ENCODE measurements around the gene LMAN2L. TPM values are rescaled to one million over a fixed set of nuclear protein-coding genes. Genes with fewer than 3 reads are reported as not detected.

LMAN2L gene
- total and polyA plus RNA-seq, 2 donors (not counting 1 experiment from before 2014, with no cell fraction given) = 5.7 to 10.7 TPM

DNA sequence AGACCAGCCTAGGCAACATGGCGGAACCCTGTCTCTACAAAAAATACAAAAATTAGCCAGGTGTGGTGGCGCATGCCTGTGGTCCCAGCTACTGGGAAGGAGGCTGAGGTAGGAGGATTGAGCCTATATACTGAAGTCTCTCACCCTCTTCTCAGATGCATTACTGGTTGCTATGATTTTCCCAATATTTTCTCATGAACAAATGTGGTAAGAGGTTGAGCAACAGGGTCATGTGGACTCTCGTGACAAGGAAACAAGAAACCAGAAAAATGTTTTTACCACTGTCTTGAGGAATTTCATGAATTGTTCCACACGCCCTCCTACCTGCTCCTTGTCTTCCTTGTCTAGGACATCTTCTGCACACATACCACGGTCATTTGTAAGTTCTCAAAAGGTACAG, 12.4 kb downstream of the LMAN2L start:
- H3K9ac ChIP-seq (ENCODE audit: low read length) = no peak overlapping the region
- H4K20me1 ChIP-seq (ENCODE audit: control insufficient read depth, insufficient read depth, low read length, poor library complexity, severe bottlenecking) = no peaks in the 10 kb centered on the region
- Mint-ChIP-seq H3K27me3 (no peaks in the 10 kb centered on the region), H3K27ac (no peak overlapping the region), H3K9me3 (ENCODE audit: insufficient read depth) (no peaks in the 10 kb centered on the region), H3K4me1 (no peaks in the 10 kb centered on the region), H3K4me3 (no peak overlapping the region)
- no peaks in the 10 kb centered on the region for H3K79me2 ChIP-seq (ENCODE audit: control insufficient read depth, insufficient read depth, low read length)
- H3K4me3 ChIP-seq (ENCODE audit: control extremely low read depth in 1 of 5, extremely low read depth in 1 of 5, insufficient read depth in 1 of 5, low read depth in 2 of 5, low read length in 4 of 5) = no peak overlapping the region
- POLR2A ChIA-PET = no interaction called here
- H3K27me3 ChIP-seq (replicated peaks in 1 of 4; ENCODE audit: control extremely low read depth in 1 of 4, control insufficient read depth in 3 of 4, insufficient read depth in 4 of 4, low read length in 3 of 4) = no peaks in the 10 kb centered on the region
- DNase-seq (no peak), ATAC-seq (ENCODE audit: low read depth) (no peak)
- 96% methylated on average over 2 of the region's 5 CpGs for WGBS (ENCODE audit: insufficient coverage)
- CTCF ChIA-PET = no interaction called here
- no peak overlapping the region for H3K4me2 ChIP-seq (replicated peaks; ENCODE audit: low read depth, low read length, poor library complexity, severe bottlenecking)
- no peak overlapping the region for H3K27ac ChIP-seq (ENCODE audit: low read length in 2 of 2)
- H3K9me3 ChIP-seq (ENCODE audit: control extremely low read depth in 1 of 3, control insufficient read depth in 2 of 3, insufficient read depth in 1 of 3, low read length in 2 of 3) = no peaks in the 10 kb centered on the region
- intact Hi-C loops (cut with micrococcal nuclease) = no loop called here
- TF ChIP-seq EZH2 (IDR thresholded peaks at IDR 0.05; ENCODE audit: borderline replicate concordance, insufficient read depth, low read depth, low read length, poor library complexity, severe bottlenecking) (no peak), CTCF (IDR thresholded peaks at IDR 0.05) (no peak)
- no peaks in the 10 kb centered on the region for H3K4me1 ChIP-seq (ENCODE audit: control insufficient read depth in 2 of 2, insufficient read depth in 2 of 2, low read length in 2 of 2)
- no peak overlapping the region for H2AFZ ChIP-seq (ENCODE audit: insufficient read depth, low read depth, low read length, poor library complexity, severe bottlenecking)
- peaks cover 0 to 28% of the 10 kb centered on the region in 2 experiments for H3K36me3 ChIP-seq (replicated peaks in 1 of 2; ENCODE audit: control extremely low read depth in 1 of 2, control insufficient read depth in 1 of 2, extremely low read depth in 1 of 2, insufficient read depth in 2 of 2, low read length in 1 of 2)

- no peak overlapping the region for H3K9ac ChIP-seq (ENCODE audit: low read length)
- no peaks in the 10 kb centered on the region for H4K20me1 ChIP-seq (ENCODE audit: control insufficient read depth, insufficient read depth, low read length, poor library complexity, severe bottlenecking)
- Mint-ChIP-seq H3K4me3 (no peak overlapping the region), H3K9me3 (ENCODE audit: insufficient read depth) (no peaks in the 10 kb centered on the region), H3K27me3 (no peaks in the 10 kb centered on the region), H3K4me1 (no peaks in the 10 kb centered on the region), H3K27ac (no peak overlapping the region)
- H3K79me2 ChIP-seq (ENCODE audit: control insufficient read depth, insufficient read depth, low read length) = no peaks in the 10 kb centered on the region
- no peak overlapping the region for H3K27ac ChIP-seq (ENCODE audit: low read length in 2 of 2)
- ATAC-seq (ENCODE audit: low read depth) (no peak), DNase-seq (no peak)
- no peaks in the 10 kb centered on the region for H3K27me3 ChIP-seq (replicated peaks in 1 of 4; ENCODE audit: control extremely low read depth in 1 of 4, control insufficient read depth in 3 of 4, insufficient read depth in 4 of 4, low read length in 3 of 4)
- no peaks in the 10 kb centered on the region for H3K9me3 ChIP-seq (ENCODE audit: control extremely low read depth in 1 of 3, control insufficient read depth in 2 of 3, insufficient read depth in 1 of 3, low read length in 2 of 3)
- H3K4me2 ChIP-seq (replicated peaks; ENCODE audit: low read depth, low read length, poor library complexity, severe bottlenecking) = no peak overlapping the region
- no peak overlapping the region for H2AFZ ChIP-seq (ENCODE audit: insufficient read depth, low read depth, low read length, poor library complexity, severe bottlenecking)
- no peak overlapping the region for H3K4me3 ChIP-seq (ENCODE audit: control extremely low read depth in 1 of 5, extremely low read depth in 1 of 5, insufficient read depth in 1 of 5, low read depth in 2 of 5, low read length in 4 of 5)
- TF ChIP-seq EZH2 (IDR thresholded peaks at IDR 0.05; ENCODE audit: borderline replicate concordance, insufficient read depth, low read depth, low read length, poor library complexity, severe bottlenecking) (no peak), CTCF (IDR thresholded peaks at IDR 0.05) (no peak)
- ChIA-PET POLR2A (no interaction called here), CTCF (no interaction called here)
- H3K36me3 ChIP-seq (replicated peaks in 1 of 2; ENCODE audit: control extremely low read depth in 1 of 2, control insufficient read depth in 1 of 2, extremely low read depth in 1 of 2, insufficient read depth in 2 of 2, low read length in 1 of 2) = peaks cover 0 to 22% of the 10 kb centered on the region in 2 experiments
- 77% methylated on average over 2 of the region's 4 CpGs for WGBS (ENCODE audit: insufficient coverage)
- H3K4me1 ChIP-seq (ENCODE audit: control insufficient read depth in 2 of 2, insufficient read depth in 2 of 2, low read length in 2 of 2) = no peaks in the 10 kb centered on the region
- intact Hi-C loops (cut with micrococcal nuclease) = no loop called here
Observed at GRCh38 chr2:96726131-96726530, 13.7 kb downstream of the LMAN2L start.

Measured in B cell (primary cell).